ENCODE results near the gene ANGPTL4. TPM values are rescaled to one million over a fixed set of nuclear protein-coding genes. Genes with fewer than 3 reads are reported as not detected.

The ANGPTL4 gene
- total and polyA plus RNA-seq, 9 of the 15 experiments (the other 6 are each of a cell fraction or from before 2014, with no cell fraction given) = 0.05 to 0.77 (median 0.22) TPM; not detected in 4

DNA sequence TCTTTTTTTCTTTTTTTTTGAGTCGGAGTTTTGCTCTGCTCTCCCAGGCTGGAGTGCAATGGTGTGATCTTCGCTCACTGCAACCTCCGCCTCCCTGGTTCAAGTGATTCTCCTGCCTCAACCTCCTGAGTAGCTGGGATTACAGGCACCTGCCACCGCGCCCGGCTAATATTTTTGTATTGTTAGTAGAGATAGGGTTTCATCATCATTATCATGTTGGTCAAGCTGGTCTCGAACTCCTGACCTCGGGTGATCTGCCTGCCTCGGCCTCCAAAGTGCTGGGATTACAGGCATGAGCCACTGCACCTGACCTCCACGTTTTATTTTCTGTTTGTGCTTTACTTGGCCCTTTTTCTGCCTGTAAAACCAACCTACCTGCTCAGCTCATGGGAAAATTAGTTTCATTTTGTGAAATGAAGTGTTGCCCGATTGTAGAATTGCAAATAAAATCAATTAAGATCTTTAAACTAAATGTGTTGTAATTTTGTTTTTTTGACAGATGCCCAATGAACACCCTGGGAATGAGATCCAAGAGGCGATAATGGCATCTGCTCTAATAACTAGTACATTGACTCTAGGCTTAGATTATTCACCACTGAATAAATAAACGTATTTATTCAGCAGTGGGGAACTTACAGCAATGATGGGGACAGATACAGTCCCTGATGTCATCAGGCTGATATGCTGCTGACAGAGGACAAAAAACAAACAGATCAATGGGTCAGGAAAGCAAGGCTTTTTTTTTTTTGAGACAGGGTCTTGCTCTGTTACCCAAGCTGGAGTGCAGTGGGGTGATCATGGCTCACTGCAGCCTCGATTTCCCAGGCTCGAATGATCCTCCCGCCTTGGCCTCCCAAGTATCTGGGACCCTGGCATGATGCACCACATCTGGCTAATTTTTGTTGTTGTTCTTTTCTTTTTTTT is 24.0 kb downstream of the ANGPTL4 start:
- no peak overlapping the region for H3K27ac ChIP-seq (ENCODE audit: extremely low read depth, low read depth, low read length)
- ChIA-PET POLR2A (interaction anchor here (0.6 to 1.3 kb wide), 6 partner anchors 9 to 127 kb away, joined by 3 to 4 read pairs (median 3); no protein-coding TSS in a partner anchor), CTCF (ENCODE audit: low intra/inter-chr PET ratio) (interaction anchor here (0.7 kb wide), 1 partner anchor 18 kb away, joined by 3 read pairs; no protein-coding TSS in a partner anchor)
- no TSS peak for BruUV-seq (replicated peaks)
- peaks cover 26% of the 10 kb centered on the region for H3K79me2 ChIP-seq (ENCODE audit: control insufficient read depth, insufficient read depth, low read length)
- no peak overlapping the region for H3K4me3 ChIP-seq
- ATAC-seq (no peak), DNase-seq (ENCODE audit: extremely low read depth in 1 of 4, low spot score in 3 of 4) (peak in 1 of 4 experiments; percentile 36), FAIRE-seq (peak; percentile 37)
- H3K9me3 ChIP-seq (replicated peaks; ENCODE audit: control insufficient read depth, insufficient read depth, low read depth, low read length) = peaks cover 4% of the 10 kb centered on the region
- WGBS (ENCODE audit: insufficient coverage, low coverage, missing lambda C conversion rate) = 35% methylated on average over 14 of the region's 16 CpGs
- H3K9me1 ChIP-seq (ENCODE audit: control insufficient read depth, insufficient read depth, low read length) = no peaks in the 10 kb centered on the region
- no peak overlapping the region for H2AFZ ChIP-seq (ENCODE audit: low read depth, low read length)
- 0 out of 3 replicates have a peak, but pooled peaks cover 4% of the 10 kb centered on the region for H3K36me3 ChIP-seq (ENCODE audit: control insufficient read depth, insufficient read depth, low read length)
- peak overlapping the region; percentile 6 to 33; a peak in 1 of 4 replicates for H3K9ac ChIP-seq (ENCODE audit: insufficient read depth in 1 of 2, low read depth in 2 of 2, low read length in 2 of 2)
- H4K20me1 ChIP-seq (replicated peaks; ENCODE audit: control insufficient read depth, insufficient read depth, low read length) = peaks cover 12% of the 10 kb centered on the region
- peak overlapping the region; percentile 28; the same call in 1 of the 2 replicates for H3K4me2 ChIP-seq (ENCODE audit: insufficient read depth, low read length)
- peaks cover 17 to 27% of the 10 kb centered on the region in 2 experiments; a peak in 4 of 5 replicates for H3K4me1 ChIP-seq (replicated peaks in 1 of 2; ENCODE audit: control insufficient read depth in 2 of 2, insufficient read depth in 2 of 2, low read length in 2 of 2)
- in situ Hi-C loops (cut with MboI) = no loop called here
- intact Hi-C loops (cut with micrococcal nuclease) = no loop called here
- no peaks in the 10 kb centered on the region for H3K27me3 ChIP-seq (ENCODE audit: control insufficient read depth in 2 of 2, insufficient read depth in 2 of 2, low read length in 2 of 2)
- TF ChIP-seq KAT7 (CRISPR knock-in tag; IDR thresholded peaks at IDR 0.05; ENCODE audit: borderline replicate concordance) (no peak), POLR2B (IDR thresholded peaks at IDR 0.05; ENCODE audit: low read depth, partially characterized antibody) (no peak), CBFA2T3 (IDR thresholded peaks at IDR 0.05) (peak; percentile 94), NCOA1 (IDR thresholded peaks at IDR 0.05; ENCODE audit: low read depth) (peak; percentile 38; the same call in 1 of the 2 replicates), ARID1B (IDR thresholded peaks at IDR 0.05) (peak; percentile 87), CBFA2T2 (conservative IDR thresholded peaks at IDR 0.05) (peak; percentile 89), CEBPB (tag; IDR thresholded peaks at IDR 0.05) (peak; percentile 56), U2AF2 (optimal IDR thresholded peaks at IDR 0.05; ENCODE audit: low read depth, low read length) (no peak), KDM4B (IDR thresholded peaks at IDR 0.05; ENCODE audit: borderline replicate concordance in 2 of 2, low read depth in 1 of 2) (no peak), FOXM1 (IDR thresholded peaks at IDR 0.05; ENCODE audit: low read depth) (peak; percentile 44; the same call in 1 of the 2 replicates), FOXM1 (CRISPR knock-in tag; IDR thresholded peaks at IDR 0.05; ENCODE audit: low read depth) (no peak), TCF3 (CRISPR knock-in tag; IDR thresholded peaks at IDR 0.05) (peak; percentile 66), TAL1 (IDR thresholded peaks at IDR 0.05) (peak; percentile 87), THRAP3 (IDR thresholded peaks at IDR 0.05; ENCODE audit: borderline replicate concordance) (no peak)
- TF ChIP-seq, protein P1, sequence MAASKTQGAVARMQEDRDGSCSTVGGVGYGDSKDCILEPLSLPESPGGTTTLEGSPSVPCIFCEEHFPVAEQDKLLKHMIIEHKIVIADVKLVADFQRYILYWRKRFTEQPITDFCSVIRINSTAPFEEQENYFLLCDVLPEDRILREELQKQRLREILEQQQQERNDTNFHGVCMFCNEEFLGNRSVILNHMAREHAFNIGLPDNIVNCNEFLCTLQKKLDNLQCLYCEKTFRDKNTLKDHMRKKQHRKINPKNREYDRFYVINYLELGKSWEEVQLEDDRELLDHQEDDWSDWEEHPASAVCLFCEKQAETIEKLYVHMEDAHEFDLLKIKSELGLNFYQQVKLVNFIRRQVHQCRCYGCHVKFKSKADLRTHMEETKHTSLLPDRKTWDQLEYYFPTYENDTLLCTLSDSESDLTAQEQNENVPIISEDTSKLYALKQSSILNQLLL (CRISPR knock-in tag; IDR thresholded peaks at IDR 0.05; ENCODE audit: borderline replicate concordance) = no peak
- TF ChIP-seq, protein P2, sequence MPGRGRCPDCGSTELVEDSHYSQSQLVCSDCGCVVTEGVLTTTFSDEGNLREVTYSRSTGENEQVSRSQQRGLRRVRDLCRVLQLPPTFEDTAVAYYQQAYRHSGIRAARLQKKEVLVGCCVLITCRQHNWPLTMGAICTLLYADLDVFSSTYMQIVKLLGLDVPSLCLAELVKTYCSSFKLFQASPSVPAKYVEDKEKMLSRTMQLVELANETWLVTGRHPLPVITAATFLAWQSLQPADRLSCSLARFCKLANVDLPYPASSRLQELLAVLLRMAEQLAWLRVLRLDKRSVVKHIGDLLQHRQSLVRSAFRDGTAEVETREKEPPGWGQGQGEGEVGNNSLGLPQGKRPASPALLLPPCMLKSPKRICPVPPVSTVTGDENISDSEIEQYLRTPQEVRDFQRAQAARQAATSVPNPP (IDR thresholded peaks at IDR 0.05; ENCODE audit: borderline replicate concordance, insufficient read depth, insufficient read length) = no peak
- TF ChIP-seq, protein P3, sequence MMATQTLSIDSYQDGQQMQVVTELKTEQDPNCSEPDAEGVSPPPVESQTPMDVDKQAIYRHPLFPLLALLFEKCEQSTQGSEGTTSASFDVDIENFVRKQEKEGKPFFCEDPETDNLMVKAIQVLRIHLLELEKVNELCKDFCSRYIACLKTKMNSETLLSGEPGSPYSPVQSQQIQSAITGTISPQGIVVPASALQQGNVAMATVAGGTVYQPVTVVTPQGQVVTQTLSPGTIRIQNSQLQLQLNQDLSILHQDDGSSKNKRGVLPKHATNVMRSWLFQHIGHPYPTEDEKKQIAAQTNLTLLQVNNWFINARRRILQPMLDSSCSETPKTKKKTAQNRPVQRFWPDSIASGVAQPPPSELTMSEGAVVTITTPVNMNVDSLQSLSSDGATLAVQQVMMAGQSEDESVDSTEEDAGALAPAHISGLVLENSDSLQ (IDR thresholded peaks at IDR 0.05) = peak; percentile 29; the same call in 1 of the 2 replicates
